ENCODE data around the gene AP1G1. TPM values are rescaled to one million over a fixed set of nuclear protein-coding genes. Genes with fewer than 3 reads are reported as not detected.

Gene AP1G1
- total RNA-seq, 1 donor from 2014 or later, result 40.1 TPM

DNA sequence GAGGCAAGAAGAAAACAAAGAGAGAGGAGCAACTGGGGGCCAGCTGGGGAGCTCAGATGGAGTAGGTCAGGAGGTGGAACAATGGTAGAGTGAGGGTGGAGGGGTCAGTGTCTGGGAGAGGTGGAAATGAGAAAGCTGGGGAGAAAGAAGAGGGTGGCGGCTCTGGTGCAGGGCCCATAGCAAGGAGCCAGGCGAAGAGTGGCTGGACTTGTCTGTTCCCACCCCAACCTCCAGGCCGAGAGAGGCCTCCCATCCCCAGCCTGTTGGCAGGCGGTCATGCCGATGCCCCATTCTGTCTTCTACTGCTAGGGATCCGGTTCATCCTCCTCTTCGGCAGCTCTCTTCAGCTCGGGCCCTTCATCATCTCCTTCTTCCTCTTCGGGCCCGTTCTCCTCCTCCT, 31.3 kb downstream of the AP1G1 start:
- TF ChIP-seq, protein P1, sequence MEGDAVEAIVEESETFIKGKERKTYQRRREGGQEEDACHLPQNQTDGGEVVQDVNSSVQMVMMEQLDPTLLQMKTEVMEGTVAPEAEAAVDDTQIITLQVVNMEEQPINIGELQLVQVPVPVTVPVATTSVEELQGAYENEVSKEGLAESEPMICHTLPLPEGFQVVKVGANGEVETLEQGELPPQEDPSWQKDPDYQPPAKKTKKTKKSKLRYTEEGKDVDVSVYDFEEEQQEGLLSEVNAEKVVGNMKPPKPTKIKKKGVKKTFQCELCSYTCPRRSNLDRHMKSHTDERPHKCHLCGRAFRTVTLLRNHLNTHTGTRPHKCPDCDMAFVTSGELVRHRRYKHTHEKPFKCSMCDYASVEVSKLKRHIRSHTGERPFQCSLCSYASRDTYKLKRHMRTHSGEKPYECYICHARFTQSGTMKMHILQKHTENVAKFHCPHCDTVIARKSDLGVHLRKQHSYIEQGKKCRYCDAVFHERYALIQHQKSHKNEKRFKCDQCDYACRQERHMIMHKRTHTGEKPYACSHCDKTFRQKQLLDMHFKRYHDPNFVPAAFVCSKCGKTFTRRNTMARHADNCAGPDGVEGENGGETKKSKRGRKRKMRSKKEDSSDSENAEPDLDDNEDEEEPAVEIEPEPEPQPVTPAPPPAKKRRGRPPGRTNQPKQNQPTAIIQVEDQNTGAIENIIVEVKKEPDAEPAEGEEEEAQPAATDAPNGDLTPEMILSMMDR (conservative IDR thresholded peaks at IDR 0.05; ENCODE audit: low read depth, low read length), result no peak
- DNase-seq (ENCODE audit: low read depth), result no peak
- no peak overlapping the region for H3K4me3 ChIP-seq (ENCODE audit: low read depth, low read length)

DNA sequence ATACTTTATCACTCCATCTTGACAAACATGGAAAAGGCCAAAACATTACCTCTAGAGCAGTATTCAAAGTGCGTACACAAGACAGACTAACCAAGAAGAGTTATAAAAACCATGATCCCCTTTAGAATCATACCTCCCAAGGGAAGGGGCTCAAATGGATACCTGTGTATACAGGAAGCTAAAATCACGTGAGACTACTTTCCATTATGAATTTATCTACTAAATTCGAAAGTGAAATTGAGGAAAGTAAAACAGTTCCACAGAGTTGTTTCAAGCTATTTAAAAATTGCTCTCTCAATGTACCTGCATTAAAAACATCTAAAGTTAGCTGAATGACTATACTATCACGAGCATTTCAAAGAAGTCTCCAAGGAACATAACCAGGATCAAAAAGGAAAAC, 32.7 kb downstream of the AP1G1 start:
- TF ChIP-seq, protein P1 (conservative IDR thresholded peaks at IDR 0.05; ENCODE audit: low read depth, low read length), result no peak
- no peak for DNase-seq (ENCODE audit: low read depth)
- H3K4me3 ChIP-seq (ENCODE audit: low read depth, low read length), result no peak overlapping the region

DNA sequence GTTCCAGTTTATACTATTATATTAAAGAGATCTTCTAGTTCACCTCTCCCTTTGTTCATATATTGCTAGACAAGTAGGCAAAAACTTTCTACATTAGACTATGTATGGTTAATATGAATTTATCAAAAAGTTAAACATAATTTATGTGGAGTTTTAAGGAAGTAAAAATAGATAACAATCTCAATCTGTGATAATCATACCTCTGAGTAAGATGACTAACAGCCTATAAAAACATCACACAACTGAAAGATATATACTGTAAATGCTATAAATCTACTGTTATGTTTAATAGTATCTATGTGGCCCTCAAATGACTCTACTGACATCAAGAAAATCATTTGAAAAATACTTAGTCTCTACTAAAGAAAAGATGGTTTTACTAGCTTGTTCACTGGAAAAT, 37.1 kb downstream of the AP1G1 start:
- no peak for DNase-seq (ENCODE audit: low read depth)
- TF ChIP-seq, protein P1 (conservative IDR thresholded peaks at IDR 0.05; ENCODE audit: low read depth, low read length), result no peak
- no peak overlapping the region for H3K4me3 ChIP-seq (ENCODE audit: low read depth, low read length)

DNA sequence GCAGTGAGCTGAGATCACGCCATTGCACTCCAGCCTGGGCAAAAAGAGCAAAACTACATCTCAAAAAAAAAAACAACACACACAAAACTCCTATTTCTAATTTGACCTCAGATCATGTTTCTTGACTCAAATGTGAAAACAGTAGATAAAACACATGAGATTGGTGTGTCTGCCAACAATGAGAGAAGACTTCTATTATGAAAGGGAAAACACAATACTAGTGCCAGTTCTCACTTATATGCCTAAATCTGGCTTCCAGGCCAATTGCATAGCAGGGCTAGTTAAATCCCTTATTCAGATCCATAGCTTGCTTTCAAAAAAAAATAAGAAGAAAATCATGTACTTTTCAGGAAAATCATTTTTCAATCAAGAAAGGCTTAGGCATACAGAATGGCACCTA, 39.4 kb downstream of the AP1G1 start:
- TF ChIP-seq, protein P1 (conservative IDR thresholded peaks at IDR 0.05; ENCODE audit: low read depth, low read length), result no peak
- DNase-seq (ENCODE audit: low read depth), result no peak

DNA sequence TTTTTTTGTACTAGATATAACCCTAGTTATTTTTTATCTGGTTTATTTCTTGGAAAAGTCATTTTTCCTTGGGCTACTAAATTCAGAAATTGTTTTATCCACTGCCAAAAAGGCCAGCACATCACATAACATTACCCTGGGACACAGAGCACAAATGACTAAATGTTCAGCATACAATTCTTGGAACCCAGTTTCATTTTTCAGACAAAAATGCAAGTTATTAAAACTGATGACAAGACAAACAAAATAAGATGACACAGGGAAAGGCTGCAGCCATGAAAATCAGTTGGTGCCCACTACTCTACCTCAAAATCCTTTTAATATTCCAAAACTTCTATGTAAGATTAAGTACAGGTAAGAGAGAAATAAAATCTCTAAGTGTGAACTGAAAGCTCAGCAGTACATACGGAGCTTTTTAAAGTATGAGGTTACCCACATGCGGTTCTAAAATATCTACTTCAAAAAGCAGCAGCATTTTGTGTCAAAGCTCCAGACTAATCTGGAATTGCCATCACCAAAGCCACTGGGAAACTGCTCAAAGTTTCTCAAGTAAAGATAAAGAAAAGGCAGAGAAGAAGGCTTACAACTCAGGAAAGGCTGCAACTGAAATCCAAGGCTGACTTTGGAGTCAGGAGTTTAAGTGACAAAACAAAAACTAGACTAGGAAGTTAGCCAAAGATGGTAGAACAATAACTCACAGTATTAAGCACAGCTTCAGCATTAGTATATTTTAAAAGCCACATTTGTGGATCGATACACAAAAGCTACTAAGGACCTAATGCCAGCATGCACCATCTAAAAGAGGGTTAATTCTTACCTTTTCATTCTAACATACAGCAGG, 41.4 kb downstream of the AP1G1 start:
- DNase-seq (ENCODE audit: low read depth), result no peak
- no peak overlapping the region for H3K4me3 ChIP-seq (ENCODE audit: low read depth, low read length)
- TF ChIP-seq, protein P1 (conservative IDR thresholded peaks at IDR 0.05; ENCODE audit: low read depth, low read length), result no peak

More for the DNA sequence above, 39.4 kb downstream of the AP1G1 start:
- no peak overlapping the region for H3K4me3 ChIP-seq (ENCODE audit: low read depth, low read length)

DNA sequence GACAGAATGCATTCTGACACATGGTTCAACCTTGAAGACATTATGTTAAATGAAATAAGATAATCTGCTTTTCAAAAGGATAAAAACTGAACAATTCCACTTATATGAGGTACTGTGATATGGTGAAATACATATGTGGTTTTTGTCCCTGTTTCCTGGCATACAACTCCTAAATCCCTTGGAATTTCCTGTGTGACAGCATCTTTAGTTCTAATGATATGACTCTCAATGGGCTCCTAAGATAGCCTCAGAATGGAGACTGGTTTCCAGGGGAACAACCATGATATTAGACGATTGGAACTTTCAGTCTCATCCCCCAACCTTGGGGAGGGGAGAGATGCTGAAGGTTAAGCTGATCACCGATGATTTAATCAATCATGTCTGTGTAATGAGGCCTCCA, 46.4 kb downstream of the AP1G1 start:
- H3K4me3 ChIP-seq (ENCODE audit: low read depth, low read length), result no peak overlapping the region
- DNase-seq (ENCODE audit: low read depth), result no peak
- TF ChIP-seq, protein P1 (conservative IDR thresholded peaks at IDR 0.05; ENCODE audit: low read depth, low read length), result no peak

DNA sequence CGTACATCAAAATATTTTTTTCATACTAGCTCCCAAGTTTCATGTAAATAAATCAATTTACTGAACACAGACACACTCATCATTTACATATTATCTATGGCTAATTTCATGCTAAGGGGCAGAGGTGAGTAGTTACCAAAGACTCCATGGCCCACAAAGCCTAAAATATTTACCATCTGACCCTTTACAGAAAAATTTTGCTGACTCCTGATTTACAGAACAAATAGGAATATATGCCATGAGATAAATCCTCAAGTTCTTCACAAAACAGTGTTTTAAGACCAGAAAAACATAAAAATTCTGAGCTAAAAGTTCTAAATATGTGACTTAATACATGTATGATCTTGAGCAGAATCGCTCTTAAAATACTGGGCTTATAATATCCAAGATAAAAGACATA, 47.5 kb downstream of the AP1G1 start:
- H3K4me3 ChIP-seq (ENCODE audit: low read depth, low read length), result no peak overlapping the region
- no peak for DNase-seq (ENCODE audit: low read depth)
- TF ChIP-seq, protein P1 (conservative IDR thresholded peaks at IDR 0.05; ENCODE audit: low read depth, low read length), result no peak

Measured in epithelial cell of proximal tubule (primary cell).